GM12801 (cell line): Measurements from ENCODE around the gene P2RY6.

Experiments used
- CTCF ChIP-seq: IDR thresholded peaks from one replicate; pipeline ENCODE4 v1.5.1; 2011; ENCODE audit warnings: control low read depth; ENCODE audit not compliant: insufficient read length; ENCODE audit errors: extremely low read depth

P2RY6 gene

DNA sequence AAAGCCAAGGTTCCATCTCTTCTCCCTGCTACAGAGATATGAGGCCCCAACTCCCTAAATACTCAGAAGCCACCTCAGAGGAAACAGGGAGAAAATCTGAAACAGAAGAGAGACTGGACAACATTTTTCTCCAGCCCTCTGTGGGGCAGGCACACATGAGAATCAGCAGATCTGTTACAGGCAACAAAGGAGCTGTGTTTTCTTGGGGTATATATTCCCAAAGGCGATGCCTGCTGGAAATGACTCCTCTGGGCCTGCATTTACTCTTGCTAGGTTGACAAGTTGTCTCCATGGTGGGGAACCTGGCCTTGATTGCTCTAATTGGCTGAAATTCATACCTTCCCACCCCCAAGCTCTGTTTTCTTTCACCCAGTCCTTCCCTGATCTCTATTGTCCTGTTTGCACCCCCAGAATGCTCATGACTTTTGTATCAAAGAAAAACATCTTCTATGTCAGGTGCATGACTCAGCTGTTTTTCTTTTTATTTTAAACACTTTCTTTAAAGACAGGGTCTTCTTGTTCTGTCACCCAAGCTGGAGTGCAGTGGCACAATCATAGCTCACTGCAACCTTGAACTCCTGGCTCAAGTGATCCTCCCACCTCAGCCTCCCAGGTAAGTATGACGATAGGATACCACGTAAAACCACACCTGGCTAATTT is 23.5 kb upstream of the P2RY6 start:
- no peak for TF ChIP-seq CTCF

DNA sequence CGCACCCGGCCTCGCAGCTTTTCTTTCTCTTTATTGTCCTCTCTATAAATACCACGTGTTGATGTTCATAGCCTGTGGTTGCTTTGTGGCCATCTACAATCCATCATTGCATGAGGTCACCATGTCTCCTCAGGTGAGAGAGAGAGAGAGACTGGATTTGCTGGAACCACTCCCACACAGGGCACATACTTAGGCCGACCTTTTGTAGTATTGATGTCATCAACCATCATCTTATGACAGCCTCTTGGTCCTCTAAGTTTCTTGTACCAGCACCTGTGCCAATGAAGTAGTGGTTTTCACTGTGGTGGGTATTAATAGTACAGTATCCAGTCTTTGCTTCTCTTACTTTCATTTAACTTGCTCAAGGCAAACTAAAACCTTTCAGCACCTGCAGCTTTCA is 22.8 kb upstream of the P2RY6 start:
- no peak for TF ChIP-seq CTCF

DNA sequence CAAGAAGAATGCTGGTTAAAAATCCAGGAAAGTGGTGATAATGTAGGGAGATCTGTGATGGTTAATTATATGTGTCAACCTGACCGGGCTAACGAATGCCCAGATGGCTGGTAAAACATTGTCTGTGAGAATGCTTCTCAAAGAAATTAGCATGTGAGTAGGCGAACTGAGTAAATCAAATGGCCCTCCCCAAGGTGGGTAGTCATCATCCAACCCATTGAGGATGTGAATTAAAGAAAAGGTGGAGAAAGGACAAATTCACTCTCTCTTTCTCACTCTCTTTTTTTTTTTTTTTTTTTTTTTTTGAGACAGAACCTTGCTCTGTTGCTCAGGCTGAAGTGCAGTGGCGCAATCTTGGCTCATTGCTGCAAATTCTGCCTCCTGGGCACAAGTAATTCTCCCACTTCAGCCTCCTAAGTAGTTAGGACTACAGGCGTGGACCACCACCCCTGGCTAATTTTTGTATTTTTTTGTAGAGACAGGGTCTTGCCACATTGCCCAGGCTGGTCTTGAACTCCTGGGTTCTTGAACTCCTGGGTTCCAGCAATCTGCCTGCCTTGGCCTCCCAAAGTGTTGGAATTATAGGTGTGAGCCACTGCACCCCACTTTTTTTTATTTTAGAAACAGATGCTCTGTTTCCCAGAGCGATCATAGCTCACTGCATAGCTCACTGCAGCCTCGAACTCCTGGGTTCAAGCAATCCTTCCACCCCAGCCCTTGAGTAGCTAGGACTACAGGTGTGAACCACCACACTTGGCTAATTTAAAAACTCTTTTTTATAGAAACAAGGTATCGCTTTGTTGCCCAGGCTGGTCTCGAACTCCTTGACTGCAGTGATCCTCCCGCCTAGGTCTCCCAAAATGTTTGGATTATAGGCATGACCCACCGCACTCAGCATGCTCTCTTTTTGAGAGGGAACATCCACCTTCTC is 22.0 kb upstream of the P2RY6 start:
- TF ChIP-seq CTCF: no peak

- no peak for TF ChIP-seq CTCF
Observed at GRCh38 chr11:73252577-73253191, 19.5 kb upstream of the P2RY6 start.

GRCh38 chr11:73257342-73258103 is 14.6 kb upstream of the P2RY6 start:
- TF ChIP-seq CTCF: no peak

- TF ChIP-seq CTCF: no peak
Observed at GRCh38 chr11:73258104-73259035, 13.8 kb upstream of the P2RY6 start.
